NOMO-1 treated with DMSO at 0.1 percent for 48 hours (cell line): ENCODE data around the gene FSTL1.
A peak's percentile ranks its signal among the peaks of the same experiment; 100 is the strongest.

Source experiments
- DNase-seq: peaks from one replicate; lab custom pipeline; 2025; ENCODE audit not compliant: unreplicated experiment; lab: John Stamatoyannopoulos, UW

Gene FSTL1

DNA sequence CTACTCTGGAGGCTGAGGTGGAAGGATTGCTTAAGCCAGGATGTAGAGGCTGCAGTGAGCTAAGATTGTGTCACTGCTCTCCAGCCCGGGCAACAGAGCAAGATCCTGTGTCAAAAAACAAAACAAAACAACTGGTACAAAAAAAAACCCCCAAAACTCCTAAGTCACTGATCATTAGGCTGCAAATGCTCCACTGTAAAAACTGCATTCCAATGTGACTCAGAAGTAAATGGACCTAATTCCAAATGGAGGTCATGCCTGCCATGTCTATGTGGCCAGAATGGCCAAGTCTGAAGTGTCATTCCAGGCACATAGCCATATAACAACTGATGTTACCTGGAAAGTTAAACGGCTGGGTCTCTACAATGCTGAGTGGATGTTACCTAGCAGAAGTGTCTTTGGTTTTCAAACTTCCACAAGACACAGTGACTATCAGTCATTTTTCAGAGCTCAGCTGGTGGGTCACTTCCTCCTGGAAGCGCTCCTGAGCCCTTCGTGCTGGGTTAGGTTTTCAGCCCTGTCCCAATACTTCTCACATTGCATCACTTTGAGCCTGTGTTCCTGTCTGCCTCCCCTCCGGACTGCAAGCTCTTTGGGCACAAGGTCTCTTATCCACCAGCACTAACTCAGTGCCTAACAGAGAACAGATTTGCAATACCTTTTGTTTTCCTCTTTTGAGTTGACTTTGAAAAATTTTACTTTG is 10.6 kb downstream of the FSTL1 start:
- peak; percentile 48 for DNase-seq

DNA sequence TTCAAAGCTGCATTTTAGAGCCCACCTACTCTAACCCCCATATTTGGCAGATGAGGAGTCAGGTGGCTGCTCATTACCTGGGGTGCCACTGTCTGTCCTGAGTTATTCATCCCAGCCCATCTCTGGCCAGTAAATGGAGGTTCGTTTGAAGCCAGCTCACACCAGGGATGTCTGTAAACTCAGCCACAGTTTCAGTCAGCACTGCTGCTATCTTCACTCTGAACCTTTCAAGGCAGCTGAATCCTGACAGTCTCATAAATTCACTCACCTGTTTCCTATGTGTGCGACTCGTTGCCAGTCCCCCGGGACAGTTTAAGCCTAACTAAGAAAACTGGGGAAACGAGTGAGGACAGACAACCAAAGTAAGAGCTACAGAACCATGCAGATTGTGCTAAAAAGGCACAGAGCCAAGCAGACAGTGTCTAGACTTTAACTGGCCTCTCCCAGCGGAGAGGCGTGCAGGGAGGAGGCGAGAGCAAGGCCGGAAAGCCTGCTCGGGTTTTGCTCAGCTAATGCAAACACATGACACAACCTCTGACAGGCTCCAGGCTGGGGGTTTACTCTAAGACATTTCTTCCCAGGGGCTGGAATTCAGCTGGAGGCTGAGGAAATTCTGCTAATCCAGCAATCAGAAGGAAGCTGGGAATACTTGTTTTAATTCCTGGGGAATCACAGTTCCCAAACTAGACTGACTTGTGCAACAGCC is 12.0 kb downstream of the FSTL1 start:
- DNase-seq, result no peak

DNA sequence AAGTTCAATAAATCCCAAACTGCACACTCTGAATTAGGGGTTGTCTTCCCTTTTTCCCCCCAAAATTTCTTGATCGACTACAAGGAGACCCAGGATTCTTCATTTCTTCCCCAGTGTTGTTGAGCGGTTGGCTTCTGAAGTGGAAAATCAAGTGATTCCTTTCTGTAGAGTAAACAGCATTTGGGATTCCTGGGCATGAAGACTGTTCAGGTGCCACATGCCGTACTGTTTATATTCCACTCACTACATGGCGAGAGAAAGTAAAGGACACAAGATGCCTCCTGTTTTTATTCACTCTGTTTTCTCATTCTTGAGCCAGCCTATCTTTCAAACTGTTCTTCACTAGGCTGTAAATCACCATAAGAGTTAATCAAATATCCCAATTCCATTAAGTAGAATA is 12.6 kb downstream of the FSTL1 start:
- DNase-seq, result no peak

DNA sequence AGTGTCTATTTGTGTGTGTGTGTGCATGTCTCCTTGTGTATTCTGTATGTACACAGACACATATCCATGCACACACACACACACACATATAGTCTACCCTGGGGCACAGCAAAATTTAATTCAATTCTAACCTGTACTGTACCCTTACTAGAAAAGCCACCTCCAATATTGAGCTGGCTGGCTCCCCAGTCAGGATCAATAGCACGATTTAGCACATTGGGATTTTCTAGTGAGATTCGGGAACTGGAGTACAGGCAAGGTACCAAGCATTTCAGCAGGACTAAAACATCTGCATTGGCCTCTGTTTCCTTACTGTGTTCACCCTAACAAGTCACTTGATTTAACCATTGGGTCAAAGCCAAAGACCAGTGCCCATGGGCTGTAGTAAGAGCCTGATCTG is 13.2 kb downstream of the FSTL1 start:
- DNase-seq, result no peak

DNA sequence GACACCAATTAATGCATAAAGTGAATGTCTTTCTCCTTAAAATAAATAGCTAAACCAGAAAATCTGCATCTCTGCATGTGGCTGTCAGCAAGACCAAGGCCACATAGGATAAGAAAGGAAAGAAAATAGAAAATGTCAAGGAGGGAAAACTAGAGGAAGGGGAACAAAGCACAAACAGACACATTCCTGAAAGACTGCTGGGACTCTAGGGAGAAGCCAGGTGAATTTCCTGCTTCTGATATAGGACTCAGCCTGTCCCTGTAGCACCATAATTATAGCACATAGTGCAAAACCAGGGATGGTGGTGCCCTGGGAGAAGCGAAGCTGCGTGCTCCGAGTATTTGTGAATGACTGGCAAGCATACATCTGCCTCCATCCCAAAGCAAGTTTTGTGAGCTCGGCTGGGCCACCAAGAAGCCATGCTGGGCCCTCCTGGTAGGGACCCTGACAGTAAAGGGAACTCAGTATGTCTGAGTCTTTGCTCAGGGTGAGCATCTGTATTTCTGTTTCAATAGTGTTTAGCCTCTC is 14.2 kb downstream of the FSTL1 start:
- DNase-seq, result no peak

DNA sequence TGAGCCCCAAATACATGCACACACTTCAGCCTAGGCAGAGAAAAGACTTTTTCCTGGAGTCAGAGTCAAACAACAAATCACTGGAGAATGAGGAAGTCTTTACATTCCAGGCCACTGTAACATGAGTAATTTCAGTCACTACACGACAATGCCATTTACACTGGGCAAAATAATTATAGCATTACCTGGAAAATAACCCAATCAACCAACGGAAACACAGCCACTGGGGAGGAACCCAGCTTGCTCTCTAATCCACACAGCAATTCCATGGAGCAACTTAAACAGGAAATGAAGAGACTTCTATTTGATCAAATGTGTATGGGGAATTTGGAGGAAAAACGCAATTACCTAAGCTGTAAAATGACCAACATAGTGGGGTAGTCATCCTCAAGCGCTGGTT is 15.2 kb downstream of the FSTL1 start:
- peak; percentile 35 for DNase-seq

DNA sequence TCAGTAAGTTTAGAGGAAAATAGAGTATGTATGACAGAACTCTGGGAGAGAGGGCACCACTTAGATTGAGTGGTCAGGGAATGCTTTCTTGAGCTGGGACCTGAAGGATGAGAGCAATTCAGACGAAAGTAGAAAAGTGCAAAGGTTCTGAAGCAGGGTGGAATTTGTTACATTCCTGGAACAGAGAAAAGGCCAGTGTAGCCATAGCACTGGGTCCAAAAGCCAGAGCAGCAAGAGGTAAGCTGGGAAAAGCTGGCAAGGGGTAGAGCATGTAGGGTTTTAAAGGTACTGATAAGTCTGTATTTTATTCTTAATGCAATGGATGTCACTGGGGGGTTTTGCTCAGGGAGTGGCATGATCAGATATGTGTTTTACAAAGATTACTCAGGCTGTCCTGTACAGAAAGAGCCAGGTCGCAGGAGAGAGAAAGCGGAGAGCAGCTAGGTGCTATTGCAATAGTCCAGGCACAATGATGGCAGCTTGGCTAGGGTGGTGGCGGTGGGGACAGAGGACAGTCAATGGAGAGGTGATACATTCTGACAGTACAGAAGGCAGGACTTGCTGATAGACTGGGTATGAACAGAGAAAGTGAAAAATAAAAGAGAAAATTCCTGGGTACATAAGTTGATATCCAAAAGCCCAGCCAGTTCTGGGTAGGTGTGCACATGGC is 17.0 kb downstream of the FSTL1 start:
- DNase-seq, result no peak

DNA sequence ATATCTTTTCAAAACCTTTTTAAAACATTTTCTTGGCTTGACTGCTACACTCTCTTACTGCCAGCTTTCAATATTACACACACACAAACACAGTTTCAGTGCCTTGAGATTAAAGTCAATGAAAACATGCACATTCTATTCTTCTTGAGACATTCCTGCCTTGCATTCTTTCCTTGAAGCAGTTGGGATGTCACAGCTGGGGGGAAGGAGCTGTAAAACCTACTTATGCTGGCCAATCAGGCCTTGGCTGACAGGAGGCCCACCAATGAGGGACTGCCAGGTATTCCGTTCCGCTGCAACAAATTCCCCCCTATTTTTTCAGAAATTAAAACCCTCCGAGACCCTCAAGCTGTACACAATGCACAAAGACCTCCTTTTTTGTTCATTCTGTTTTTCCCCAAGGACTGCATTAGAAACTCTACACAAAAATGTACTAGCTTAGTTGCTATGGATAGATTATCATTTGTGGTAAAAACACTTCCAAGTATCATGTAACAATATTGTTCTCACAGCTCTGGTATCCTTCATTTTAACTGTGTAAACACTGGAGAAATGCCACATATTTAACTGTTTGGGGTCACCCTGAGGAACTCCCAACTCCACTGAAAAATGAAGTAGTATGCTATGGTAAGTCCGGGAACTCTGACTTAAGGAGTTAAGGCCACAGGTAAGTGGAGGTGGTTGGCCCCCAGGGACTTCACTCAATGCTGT is 18.5 kb downstream of the FSTL1 start:
- DNase-seq, result no peak

DNA sequence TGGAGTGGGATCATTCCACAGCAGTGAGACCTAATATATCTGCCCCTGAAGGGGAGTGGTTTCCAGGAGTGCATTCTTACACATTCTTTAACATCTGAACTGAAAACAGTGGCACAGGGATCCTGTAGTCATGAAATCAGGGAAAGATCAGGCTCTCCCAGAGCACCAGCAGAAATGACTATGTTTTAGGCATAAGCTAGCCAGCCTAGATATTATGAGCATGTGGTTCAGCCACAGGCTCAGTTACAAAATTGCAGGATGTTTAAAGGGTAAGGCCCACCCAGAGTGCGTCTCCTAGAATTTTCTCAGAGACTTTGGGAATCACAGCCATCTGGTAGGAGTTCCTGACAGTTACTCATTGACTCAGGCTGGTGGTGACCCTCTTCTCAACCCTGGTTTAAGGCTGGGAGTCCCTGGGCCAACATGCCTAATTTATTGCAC is 20.9 kb downstream of the FSTL1 start:
- DNase-seq, result no peak

DNA sequence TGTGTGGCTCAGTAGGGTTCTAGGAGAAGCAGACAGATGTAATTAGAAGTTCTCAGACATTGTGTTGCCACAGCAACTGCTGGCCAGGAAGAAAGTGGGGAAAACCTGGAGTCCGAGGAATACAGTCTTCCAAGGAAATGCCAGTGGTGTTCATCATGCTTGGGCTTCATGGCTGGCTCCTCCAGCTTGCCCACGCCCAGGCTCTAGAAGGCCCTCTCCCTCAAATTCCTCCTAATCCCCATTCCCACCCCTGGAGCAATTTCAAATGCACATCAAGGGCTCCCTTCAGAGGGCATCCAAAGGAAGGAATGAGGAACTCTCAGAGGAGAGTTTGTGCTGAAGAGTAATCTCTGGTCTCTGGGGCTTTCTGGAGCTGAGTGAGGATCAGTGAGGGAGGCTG is 21.9 kb downstream of the FSTL1 start:
- DNase-seq, result no peak

DNA sequence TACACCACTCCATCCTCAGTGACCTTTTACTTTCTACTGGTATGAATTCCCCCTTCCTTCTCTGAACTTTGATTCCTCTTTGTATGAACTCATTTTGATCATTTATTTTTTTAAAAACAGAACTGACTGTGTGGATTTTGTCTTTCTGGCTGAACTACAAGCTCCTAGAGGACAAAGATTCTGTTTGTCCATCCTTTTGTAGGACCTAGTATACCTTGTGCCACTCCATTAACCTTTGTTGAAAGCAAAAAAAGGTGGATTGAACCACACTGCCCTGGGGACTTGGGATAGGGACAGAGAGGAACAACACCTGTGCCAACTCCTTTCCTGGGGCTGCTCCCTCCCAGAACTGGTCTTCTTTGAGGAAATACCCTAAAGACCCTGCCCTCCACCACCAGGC is 23.6 kb downstream of the FSTL1 start:
- no peak for DNase-seq

DNA sequence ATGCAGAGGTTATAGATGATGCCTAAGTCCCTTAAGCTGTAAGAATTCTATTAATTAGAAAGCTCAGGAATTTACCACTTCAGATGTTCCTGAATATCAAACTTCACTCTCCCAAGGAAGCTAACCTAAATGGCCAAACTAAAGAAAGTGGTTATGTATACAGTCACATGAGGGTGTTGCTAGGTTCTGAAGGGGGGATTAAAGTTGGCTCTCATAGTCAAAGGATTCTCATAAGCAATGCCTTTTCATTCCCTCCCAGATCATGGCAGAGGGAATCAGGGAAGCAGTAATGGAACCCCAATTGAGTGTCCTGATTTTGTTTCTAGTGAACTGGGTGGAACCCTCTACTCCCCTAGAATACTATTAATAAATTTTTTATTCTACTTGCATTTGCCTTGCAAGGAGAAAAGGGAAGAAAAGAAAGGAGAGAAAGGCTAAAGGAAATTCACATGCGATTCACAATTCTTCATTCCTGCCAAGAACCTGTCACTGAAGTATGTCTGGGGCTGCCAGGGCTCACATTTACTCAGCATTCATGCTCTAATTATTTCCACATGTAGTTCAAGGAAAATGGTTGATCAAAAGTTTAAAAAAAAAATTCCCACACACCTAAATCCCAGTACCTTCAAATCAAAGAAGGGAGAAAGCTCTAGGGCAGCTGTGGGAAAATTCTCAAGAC is 25.1 kb downstream of the FSTL1 start:
- no peak for DNase-seq

DNA sequence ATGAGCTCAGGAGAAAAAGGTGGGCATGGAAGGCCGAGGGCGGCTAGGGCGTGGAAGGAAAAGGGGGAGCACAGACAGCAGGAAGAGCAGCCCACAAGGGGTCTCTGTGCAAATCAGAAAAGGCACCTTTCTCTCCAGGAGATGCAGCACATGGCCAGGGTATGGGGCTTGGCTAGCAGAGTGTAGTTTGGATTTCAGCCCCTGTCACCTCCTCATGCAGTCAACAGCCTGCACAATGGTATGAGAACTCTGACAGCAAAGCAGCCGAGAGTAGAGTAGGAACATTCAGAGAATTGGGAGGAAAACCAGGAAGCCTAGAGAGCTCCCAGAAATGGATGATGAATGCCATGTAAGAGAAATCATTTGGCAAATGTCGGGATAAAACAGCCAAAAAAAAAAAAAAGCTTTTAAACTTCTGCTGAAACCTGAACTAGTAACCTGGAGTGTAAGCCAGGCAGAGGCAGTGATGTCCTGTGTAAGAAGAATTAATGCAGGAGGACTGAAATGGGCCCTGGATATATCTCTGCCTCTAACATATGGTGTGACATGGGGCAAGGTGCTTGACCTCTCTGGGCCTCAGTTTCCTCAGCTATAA is 25.7 kb downstream of the FSTL1 start:
- DNase-seq, result no peak

DNA sequence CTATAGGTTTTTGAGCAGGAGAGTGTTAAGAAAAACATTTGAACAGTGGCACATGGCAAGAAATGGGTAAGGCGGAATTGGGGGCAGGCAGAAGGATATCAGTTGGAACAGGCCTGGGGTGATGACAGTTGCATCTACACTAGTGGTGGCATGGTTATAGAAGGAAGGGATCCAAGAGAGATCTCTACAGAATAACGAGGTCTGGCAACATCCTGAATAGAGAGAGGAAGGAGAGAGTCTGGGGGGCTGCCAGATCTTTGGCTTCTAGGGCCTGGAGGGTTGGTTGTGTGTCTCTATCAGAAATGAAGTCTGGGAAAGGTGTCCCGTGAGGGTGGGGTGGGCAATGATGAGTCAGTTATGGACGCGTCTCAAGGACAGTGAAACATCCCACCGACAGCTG is 26.3 kb downstream of the FSTL1 start:
- no peak for DNase-seq

DNA sequence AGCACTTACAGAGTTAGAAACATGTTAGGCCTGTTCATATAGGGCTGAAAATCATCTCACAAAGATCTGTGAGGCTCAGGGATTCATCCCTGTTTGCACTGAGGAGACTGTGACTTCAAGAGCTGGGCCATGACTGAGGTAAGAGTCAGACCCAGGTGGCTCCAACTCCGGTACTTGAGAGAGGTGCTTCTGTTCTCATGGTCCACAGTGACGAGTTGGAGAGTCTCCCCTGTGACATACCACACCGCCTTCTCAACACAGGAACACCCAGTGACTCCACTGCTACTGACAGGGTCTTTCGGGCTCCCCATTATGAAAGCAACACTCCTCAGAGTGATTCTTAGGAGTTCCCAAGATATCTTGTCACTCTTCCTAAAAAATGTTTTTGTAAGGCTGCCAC is 27.4 kb downstream of the FSTL1 start:
- no peak for DNase-seq

DNA sequence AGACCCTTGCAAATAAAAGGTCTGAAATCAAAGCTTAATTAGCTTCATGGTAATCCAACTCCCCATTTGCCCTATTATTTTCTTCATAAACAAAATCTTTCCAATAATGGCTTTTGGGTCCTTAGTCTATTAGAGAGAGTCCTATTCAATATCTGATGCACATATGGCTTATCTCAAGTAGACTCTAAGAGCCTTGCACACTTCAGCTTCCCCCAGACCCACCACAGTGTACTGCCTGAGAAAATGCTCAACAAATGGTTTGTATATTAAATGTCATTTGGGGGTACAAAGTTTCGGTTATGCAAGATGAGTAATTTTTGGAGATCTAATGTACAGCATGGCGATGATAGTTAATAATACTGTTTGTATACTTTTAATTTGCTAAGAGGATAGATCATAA is 28.9 kb downstream of the FSTL1 start:
- DNase-seq, result no peak

DNA sequence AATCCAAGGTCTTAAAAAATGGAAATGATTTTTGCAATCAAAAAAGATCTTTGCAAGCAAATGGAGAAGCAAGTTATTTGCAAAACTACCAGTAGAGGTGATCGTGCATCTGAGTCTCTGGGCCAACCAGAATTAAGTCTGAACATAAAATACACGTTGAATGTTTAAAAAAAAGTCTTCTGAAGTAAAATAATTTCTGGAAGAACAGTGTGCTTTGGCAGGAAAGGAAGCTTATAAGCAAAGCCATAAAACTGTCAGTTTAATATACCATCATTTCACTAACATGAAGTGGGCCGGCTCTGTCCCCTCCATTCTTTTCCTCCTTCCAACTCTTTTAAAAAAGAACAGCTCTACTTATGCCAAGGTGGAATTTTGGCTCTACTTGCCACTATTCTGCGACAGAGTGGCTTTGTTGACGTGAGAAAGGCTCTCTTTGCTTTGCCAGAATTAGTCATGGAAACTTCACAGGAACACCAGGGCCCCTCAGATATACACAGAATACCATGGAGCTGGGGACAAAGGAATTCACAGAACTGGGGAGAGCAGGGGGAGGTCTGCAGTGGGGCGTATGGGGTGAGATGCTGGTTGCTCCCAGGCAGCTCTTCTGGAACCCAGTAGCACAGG is 29.8 kb downstream of the FSTL1 start:
- DNase-seq, result no peak

DNA sequence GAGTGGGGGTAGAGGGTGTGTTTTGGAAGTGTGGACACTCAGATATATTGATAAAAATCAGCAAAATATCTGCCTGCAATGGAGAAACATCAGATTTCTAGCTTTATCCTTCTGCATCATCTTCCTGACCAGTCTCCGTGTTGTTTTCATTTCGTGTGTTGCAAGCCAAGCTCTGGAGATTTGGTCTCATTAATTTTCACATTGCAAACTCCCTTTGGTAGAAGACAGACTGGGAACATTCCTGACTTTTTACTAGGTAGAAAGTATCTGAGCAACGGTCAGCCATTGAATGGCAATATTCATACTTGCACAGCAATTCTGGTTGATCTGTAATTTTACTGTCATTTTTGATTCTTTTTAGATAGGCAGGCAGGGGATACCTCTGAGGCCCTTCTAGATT is 30.4 kb downstream of the FSTL1 start:
- DNase-seq, result no peak

DNA sequence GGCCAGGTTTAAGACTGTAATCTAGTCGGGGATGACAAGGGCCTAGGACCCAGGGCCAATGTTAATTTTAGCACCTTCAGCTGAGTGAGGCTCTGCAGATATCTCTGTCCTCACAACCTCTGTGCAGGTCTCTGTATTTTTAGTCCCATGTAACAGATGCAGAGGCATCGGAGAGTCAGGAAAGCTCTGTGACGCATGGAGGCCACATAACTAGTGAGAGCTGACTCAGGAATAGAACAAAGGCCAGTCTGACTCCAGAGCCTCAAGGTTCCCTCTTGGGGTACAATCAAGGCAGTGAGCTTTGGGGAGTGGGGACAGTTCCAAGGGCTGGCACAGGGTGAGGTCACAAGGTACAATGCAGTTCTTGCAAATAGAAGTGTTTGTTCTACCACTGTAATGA is 31.0 kb downstream of the FSTL1 start:
- DNase-seq, result no peak

DNA sequence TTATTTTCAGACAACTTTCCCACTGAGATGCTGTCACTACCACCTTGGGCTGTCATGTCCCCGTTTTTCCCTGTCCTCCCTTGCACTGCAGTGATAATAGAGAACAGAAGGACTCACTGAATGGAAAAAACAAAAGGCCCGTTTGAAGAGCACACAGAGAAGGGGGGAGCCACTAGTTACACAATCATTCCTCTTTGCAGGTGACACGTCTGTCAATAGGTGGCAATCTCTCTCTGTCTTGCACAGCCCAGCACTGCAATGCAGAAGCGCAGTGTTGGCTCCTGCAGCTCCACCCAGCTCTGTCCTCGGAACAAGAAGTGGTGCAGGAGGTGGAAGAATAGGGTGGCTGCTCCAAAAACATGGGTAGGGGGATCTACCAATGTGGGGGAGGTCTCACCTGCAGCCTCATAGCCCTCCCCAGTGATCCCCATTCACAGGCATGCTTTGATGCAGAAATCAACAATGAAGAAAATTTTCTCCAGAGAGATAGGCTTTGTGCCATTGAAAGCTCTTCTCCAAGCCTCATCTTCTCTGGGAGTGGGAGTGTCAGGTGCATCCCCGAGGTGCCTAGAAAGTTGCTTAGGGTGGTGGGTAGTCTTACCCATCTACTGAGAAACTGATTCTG is 31.8 kb downstream of the FSTL1 start:
- DNase-seq, result peak; percentile 75
